ENCODE data around the gene PRKCZ. TPM values are rescaled to one million over a fixed set of nuclear protein-coding genes. Genes with fewer than 3 reads are reported as not detected.
A peak's percentile ranks its signal among the peaks of the same experiment; 100 is the strongest.

The PRKCZ gene
- polyA plus RNA-seq, 3 donors, result 0.74 to 1.9 (median 1.4) TPM

GRCh38 chr1:2043886-2044285 lies 6.3 kb upstream of the PRKCZ start:
- Histone ChIP-seq H3K4me2 (replicated peaks; ENCODE audit: extremely low read depth, low read length, poor library complexity, severe bottlenecking) (no peak overlapping the region), H2AFZ (ENCODE audit: insufficient read depth, low read depth, low read length, poor library complexity, severe bottlenecking) (no peak overlapping the region), H3K27ac (ENCODE audit: low read depth in 1 of 2, low read length in 2 of 2) (no peak overlapping the region), H3K36me3 (replicated peaks in 1 of 2; ENCODE audit: control insufficient read depth in 1 of 2, insufficient read depth in 2 of 2, low read length in 2 of 2) (no peaks in the 10 kb centered on the region), H3K4me3 (replicated peaks in 1 of 3; ENCODE audit: low read depth in 2 of 3, low read length in 3 of 3) (no peak overlapping the region), H3K27me3 (ENCODE audit: control insufficient read depth in 2 of 2, insufficient read depth in 2 of 2, low read length in 2 of 2) (peaks cover 2 to 48% of the 10 kb centered on the region in 2 donors), H4K20me1 (ENCODE audit: insufficient read depth, low read length) (no peaks in the 10 kb centered on the region), H3K9ac (ENCODE audit: insufficient read depth, low read length, poor library complexity, severe bottlenecking) (no peak overlapping the region), H3K9me3 (replicated peaks in 1 of 2; ENCODE audit: control insufficient read depth in 1 of 2, insufficient read depth in 1 of 2, low read length in 2 of 2) (no peaks in the 10 kb centered on the region), H3K4me1 (ENCODE audit: control insufficient read depth in 1 of 2, insufficient read depth in 2 of 2, low read length in 2 of 2) (peaks cover 3 to 10% of the 10 kb centered on the region in 2 donors), H3K79me2 (ENCODE audit: insufficient read depth, low read length) (no peaks in the 10 kb centered on the region)
- peaks cover 0 to 6% (median 2%) of the 10 kb centered on the region in 7 donors for H3K9me3 Mint-ChIP-seq
- no peak for TF ChIP-seq CTCF (IDR thresholded peaks at IDR 0.05)
- DNase-seq, result no peak
- peak overlapping the region in 1 of 2 donors; percentile 31 for H3K4me3 Mint-ChIP-seq
- WGBS (ENCODE audit: insufficient coverage), result 81% methylated on average over 3 of the region's 4 CpGs
- peaks cover 36 to 53% (median 53%) of the 10 kb centered on the region in 3 donors for H3K27me3 Mint-ChIP-seq (ENCODE audit: low read depth in 3 of 3)
- H3K27ac Mint-ChIP-seq, result no peak overlapping the region
- peaks cover 0 to 2% of the 10 kb centered on the region in 2 donors for H3K36me3 Mint-ChIP-seq
- H3K4me1 Mint-ChIP-seq, result peaks cover 2% of the 10 kb centered on the region
- intact Hi-C loops (cut with micrococcal nuclease), result loop anchor here in 1 of 2 donors (5.0 kb wide), 1 partner anchor 82 kb away; no protein-coding TSS in a partner anchor

- Histone ChIP-seq H3K9me3 (replicated peaks in 1 of 2; ENCODE audit: control insufficient read depth in 1 of 2, insufficient read depth in 1 of 2, low read length in 2 of 2) (no peaks in the 10 kb centered on the region), H3K4me2 (replicated peaks; ENCODE audit: extremely low read depth, low read length, poor library complexity, severe bottlenecking) (peak overlapping the region; percentile 54), H3K79me2 (ENCODE audit: insufficient read depth, low read length) (no peaks in the 10 kb centered on the region), H3K4me1 (ENCODE audit: control insufficient read depth in 1 of 2, insufficient read depth in 2 of 2, low read length in 2 of 2) (peaks cover 6 to 15% of the 10 kb centered on the region in 2 donors), H4K20me1 (ENCODE audit: insufficient read depth, low read length) (no peaks in the 10 kb centered on the region), H3K4me3 (replicated peaks in 1 of 3; ENCODE audit: low read depth in 2 of 3, low read length in 3 of 3) (no peak overlapping the region), H3K36me3 (replicated peaks in 1 of 2; ENCODE audit: control insufficient read depth in 1 of 2, insufficient read depth in 2 of 2, low read length in 2 of 2) (no peaks in the 10 kb centered on the region), H3K27me3 (ENCODE audit: control insufficient read depth in 2 of 2, insufficient read depth in 2 of 2, low read length in 2 of 2) (peaks cover 9 to 57% of the 10 kb centered on the region in 2 donors), H3K27ac (ENCODE audit: low read depth in 1 of 2, low read length in 2 of 2) (no peak overlapping the region), H3K9ac (ENCODE audit: insufficient read depth, low read length, poor library complexity, severe bottlenecking) (no peak overlapping the region), H2AFZ (ENCODE audit: insufficient read depth, low read depth, low read length, poor library complexity, severe bottlenecking) (peak overlapping the region; percentile 61)
- peak overlapping the region in 1 of 2 donors; percentile 83 for H3K4me3 Mint-ChIP-seq
- WGBS (ENCODE audit: insufficient coverage), result 11% methylated on average over 73 of the region's 75 CpGs
- peak; percentile 33 to 61 (median 41) for DNase-seq
- H3K9me3 Mint-ChIP-seq, result peaks cover 0 to 12% (median 5%) of the 10 kb centered on the region in 7 donors
- TF ChIP-seq CTCF (IDR thresholded peaks at IDR 0.05), result peak; percentile 86
- peaks cover 10% of the 10 kb centered on the region for H3K4me1 Mint-ChIP-seq
- peaks cover 44 to 62% (median 59%) of the 10 kb centered on the region in 3 donors for H3K27me3 Mint-ChIP-seq (ENCODE audit: low read depth in 3 of 3)
- H3K36me3 Mint-ChIP-seq, result peaks cover 0 to 4% of the 10 kb centered on the region in 2 donors
- intact Hi-C loops (cut with micrococcal nuclease), result loop anchor here (5.0 kb wide), 2 partner anchors 82 to 102 kb away; no protein-coding TSS in a partner anchor
- no peak overlapping the region for H3K27ac Mint-ChIP-seq
Measured at GRCh38 chr1:2044510-2045319, 5.5 kb upstream of the PRKCZ start.
